ENCODE results near the gene NKIRAS1.

DNA sequence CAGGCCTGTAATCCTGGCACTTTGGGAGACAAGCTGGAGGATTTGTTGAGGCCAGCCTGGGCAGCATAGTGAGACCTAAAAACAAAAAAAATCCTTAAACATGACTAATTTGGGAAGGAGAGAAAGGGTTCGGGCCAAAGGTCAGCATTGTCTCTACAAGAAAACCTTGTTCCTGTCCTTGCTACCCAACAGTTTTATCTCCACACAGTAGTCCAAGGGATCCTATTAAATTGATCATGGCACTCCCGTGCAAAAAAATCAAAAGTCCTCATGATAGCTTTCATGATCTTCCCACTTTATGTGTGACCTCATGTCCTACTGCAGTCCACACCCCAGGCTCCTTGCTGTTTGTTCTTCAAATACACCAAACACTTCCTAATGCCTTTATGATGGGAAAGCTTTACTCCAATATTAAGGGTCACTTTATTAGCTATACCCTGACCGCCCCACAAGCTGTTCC, 4.3 kb upstream of the NKIRAS1 start:
- TF ChIP-seq, protein P1, sequence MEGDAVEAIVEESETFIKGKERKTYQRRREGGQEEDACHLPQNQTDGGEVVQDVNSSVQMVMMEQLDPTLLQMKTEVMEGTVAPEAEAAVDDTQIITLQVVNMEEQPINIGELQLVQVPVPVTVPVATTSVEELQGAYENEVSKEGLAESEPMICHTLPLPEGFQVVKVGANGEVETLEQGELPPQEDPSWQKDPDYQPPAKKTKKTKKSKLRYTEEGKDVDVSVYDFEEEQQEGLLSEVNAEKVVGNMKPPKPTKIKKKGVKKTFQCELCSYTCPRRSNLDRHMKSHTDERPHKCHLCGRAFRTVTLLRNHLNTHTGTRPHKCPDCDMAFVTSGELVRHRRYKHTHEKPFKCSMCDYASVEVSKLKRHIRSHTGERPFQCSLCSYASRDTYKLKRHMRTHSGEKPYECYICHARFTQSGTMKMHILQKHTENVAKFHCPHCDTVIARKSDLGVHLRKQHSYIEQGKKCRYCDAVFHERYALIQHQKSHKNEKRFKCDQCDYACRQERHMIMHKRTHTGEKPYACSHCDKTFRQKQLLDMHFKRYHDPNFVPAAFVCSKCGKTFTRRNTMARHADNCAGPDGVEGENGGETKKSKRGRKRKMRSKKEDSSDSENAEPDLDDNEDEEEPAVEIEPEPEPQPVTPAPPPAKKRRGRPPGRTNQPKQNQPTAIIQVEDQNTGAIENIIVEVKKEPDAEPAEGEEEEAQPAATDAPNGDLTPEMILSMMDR (IDR thresholded peaks at IDR 0.05): no peak
- TF ChIP-seq POLR2A (IDR thresholded peaks at IDR 0.05): no peak

All from uterus (tissue), 2 donors.